DOHH2 (cell line): ENCODE data around the gene EXOC3.

Source experiments
- EZH2phosphoT487 ChIP-seq: fragments of 200-600 bp; sonication (generic); IDR thresholded peaks from 2 replicates; pipeline ENCODE4 v1.6.1; 2017; ENCODE audit warnings: borderline replicate concordance, mild to moderate bottlenecking, antibody characterized with exemption, low read length, moderate library complexity, mixed read lengths
- TF ChIP-seq, protein P1 (sequence below): fragments of 200-600 bp; sonication (generic); IDR thresholded peaks from one replicate; pipeline ENCODE4 v1.5.1; 2014; ENCODE audit warnings: antibody characterized with exemption, mild to moderate bottlenecking, low read depth, low read length; ENCODE audit not compliant: poor library complexity, severe bottlenecking

DNA sequence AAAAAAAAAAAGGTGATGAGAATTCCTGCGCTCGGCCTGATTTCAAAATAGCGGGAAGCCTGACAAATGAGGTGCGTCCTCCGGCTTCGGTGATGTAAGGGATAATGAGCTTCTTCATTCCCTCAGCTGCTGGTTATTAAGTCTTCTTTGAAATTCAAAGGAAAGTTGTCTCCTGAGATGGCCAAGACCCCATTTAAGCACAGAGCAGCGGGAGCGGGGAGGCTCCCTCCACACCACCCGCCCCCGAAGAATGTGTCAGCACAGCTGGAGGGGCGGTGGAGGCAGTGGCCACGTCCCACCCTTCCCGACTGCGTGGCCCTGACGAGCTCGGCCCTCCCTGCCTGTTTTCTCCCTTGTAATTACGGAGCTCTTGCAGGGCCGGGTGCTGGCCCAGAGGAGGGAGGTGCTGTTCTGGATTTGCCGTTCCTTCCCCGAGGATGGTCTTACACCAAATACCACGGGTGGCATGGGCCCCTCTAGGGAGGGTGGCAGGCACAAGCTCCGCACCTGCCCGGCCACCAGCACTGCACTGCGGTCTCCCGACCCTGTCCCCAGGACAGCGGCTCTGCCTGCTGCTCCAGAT lies 50.2 kb downstream of the EXOC3 start:
- TF ChIP-seq, protein P1, sequence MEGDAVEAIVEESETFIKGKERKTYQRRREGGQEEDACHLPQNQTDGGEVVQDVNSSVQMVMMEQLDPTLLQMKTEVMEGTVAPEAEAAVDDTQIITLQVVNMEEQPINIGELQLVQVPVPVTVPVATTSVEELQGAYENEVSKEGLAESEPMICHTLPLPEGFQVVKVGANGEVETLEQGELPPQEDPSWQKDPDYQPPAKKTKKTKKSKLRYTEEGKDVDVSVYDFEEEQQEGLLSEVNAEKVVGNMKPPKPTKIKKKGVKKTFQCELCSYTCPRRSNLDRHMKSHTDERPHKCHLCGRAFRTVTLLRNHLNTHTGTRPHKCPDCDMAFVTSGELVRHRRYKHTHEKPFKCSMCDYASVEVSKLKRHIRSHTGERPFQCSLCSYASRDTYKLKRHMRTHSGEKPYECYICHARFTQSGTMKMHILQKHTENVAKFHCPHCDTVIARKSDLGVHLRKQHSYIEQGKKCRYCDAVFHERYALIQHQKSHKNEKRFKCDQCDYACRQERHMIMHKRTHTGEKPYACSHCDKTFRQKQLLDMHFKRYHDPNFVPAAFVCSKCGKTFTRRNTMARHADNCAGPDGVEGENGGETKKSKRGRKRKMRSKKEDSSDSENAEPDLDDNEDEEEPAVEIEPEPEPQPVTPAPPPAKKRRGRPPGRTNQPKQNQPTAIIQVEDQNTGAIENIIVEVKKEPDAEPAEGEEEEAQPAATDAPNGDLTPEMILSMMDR = no peak
- TF ChIP-seq EZH2phosphoT487 = no peak
